NCI-H2196 treated with DMSO at 0.1 percent for 48 hours (cell line): ENCODE measurements around the gene MYO1D.
"Not testable (repeated sequence)": the region's sequence is repeated elsewhere in the genome, so short reads cannot be mapped to it uniquely, and the experiment has no call there.

Experiments
- DNase-seq: peaks from one replicate; lab custom pipeline; 2025; ENCODE audit not compliant: unreplicated experiment; lab: John Stamatoyannopoulos, UW

The MYO1D gene

DNA sequence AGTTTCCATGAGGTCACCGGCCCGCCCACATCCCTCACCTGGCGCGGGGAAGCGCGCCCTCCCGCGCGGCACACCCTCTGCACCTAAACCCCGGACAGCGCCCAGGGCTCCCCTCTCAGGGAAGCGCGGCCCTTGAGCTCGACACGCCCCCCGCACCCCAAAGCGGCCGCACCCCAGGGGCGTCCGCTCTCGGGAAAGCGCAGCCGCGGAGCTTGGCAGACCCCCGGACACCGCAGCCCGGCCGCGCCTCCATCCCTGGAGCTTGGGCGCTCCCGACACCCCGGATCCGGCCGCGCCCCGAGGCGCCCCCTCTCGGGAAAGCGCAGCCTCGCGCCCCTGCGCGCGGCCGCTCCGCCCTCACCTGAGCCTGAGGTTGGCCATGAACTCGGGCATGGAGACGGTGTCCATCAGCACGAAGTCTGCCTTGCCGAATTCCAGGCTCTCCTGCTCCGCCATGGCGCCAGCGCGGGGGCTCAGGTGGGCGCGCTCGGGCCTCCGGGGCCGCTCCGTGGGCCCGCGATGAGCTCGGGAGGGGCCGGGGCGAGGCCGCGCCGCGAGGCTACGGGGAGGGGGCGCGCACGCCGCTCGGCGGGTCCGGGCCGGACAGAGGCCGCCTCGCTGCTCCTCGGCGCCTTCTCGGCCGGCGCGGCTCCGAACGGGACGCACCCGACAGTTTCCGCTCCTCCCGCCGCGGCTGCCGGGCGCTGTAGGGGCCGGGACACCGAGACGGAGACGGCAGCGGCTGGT is at the start of gene MYO1D:
Gene MYO1D, minus strand, starts transcription at position 708 of the 747 bp plus-strand sequence. Its CDS starts 252 bp downstream, at position 456.
- DNase-seq: peak; percentile 5

DNA sequence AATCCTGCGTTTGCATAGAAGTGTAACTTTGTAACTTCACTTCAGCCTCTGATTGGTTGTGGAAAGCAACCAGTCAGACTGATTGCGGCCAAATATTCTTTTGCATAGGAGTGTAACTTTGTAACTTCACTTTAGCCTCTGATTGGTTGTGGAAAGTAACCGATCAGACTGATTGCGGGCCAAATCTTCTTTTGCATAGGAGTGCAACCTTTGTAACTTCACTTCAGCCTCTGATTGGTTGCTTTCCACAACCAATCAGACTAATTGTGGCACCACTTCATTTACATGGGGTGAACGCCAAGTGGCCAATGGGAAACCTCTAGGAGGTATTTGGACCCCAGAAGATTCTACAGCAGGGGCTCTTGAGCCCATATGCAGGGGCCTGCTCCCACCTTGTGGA is 49.3 kb upstream of the MYO1D start:
- no peak for DNase-seq

DNA sequence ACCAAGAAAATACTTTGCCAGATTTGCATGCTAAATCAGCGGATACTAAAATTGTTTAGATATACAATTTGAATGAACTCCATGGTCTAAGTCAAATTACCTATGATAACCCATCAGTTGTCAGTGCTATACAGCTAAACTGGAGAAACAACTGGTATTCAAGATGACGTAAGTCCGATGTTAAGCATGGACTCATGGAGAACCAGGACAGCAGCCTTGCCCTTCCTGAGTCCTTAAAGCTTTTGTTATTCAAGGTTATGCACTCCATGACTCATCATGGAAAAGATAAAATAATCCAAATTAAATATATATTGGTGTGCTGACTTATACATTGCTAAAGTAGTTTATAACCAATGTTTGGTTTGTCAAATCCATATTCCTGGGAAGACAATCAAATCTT is 47.0 kb upstream of the MYO1D start:
- not testable (repeated sequence) for DNase-seq

DNA sequence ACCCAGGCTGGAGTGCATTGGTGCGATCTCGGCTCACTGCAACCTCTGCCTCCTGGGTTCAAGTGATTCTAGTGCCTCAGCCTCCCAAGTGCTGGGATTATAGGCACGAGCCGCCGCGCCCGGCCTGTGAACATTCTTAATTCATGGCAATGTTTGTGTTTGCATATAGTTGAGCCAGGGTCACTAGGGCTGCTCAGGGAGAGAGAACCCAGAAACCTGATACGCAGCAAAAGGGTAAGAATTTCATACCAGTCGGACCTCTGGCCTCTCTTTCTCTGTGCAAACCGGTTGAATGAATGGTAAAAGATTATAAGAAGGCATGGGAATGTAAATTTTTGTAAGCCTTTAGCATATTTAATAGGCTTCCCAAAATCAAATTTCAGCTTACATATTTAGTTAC is 44.1 kb upstream of the MYO1D start:
- no peak for DNase-seq

DNA sequence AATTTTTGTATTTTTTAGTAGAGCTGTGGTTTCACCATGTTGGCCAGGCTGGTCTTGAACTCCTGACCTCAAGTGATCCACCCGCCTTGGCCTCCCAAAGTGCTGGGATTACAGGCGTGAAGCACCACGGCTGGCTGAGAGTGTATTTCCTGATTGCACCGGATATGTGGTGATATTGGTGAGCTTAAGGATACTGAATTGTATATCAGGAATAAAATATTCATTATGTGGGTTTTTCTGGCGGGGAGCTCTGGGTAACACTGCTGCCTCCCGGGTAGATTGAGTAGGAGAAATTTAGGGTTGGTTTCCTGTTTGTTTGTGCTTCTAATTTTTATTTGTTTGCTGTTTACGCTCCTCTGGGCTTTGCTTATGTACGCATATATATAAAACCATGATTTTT is 43.4 kb upstream of the MYO1D start:
- DNase-seq: no peak

DNA sequence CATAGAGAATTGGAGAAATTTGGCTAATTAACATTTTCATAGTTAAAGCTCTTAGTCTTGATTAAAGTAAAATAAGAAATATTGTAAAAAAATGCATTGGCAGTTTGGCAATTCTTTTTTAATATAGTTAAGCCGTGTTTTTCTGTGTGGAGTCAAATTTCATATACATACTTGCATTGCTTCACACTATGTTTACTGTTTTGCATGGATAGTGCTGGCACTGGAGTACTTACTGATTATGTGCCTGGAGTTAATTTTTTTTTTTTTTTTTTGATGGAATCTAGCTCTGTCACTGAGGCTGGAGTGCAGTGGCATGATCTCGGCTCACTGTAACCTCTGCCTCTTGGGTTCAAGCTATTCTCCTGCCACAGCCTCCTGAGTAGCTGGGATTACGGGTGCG is 43.0 kb upstream of the MYO1D start:
- not testable (repeated sequence) for DNase-seq

DNA sequence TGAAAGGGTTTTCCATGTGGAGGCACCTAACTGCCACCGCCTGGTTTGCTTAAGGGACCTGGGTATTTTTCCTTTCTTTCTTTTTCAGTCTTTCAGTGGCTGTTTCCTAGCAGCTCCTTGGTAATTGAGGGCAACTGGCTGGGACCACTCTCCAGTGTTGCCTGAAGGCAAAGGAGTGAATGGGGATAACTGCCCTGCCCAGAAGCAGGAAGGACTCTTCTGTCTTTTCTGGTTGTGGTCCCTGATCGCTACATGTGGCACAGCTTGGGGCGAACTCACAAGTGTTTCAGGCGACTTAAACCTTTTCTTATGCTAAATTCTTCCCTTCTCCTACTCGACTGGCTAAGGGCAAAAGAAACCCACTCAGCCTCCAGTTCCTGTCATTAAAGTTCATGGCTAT is 40.9 kb upstream of the MYO1D start:
- DNase-seq: no peak

DNA sequence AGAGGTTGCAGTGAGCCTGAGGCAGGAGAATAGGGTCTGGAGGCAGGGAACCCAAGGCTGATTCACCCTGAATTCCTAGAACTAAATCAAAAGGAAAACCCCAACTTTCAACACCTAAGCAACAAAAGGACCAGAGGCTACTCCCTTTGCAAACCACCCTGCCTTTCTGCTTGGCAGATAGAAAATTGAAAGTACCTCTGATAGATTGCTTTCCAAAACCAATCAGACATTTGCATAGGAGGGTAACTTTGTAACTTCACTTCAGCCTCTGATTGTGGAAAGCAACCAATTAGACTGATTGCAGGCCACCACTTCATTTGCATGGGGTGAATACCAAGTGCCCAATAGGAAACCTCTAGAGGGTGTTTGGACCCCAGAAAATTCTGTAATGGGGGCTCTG is 40.2 kb upstream of the MYO1D start:
- no peak for DNase-seq

DNA sequence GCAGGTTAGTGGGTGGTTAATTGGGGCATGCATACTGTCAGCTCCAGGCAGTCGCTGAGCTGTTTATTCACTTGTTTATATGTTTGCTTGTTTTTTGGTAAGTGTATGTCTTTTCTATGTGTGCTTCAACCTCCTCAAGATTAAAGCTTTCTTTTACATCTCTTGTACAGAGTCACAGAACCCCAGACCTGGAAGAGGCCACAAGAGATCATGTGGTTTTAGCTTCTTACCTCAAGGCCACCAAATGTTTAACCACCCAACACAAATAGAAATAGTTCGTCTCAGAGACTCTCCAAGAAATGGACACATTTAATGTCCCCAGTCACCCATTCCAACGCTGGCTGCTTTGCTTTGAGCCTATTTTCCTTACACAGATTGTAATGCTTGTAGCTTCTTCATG is 39.2 kb upstream of the MYO1D start:
- DNase-seq: no peak

DNA sequence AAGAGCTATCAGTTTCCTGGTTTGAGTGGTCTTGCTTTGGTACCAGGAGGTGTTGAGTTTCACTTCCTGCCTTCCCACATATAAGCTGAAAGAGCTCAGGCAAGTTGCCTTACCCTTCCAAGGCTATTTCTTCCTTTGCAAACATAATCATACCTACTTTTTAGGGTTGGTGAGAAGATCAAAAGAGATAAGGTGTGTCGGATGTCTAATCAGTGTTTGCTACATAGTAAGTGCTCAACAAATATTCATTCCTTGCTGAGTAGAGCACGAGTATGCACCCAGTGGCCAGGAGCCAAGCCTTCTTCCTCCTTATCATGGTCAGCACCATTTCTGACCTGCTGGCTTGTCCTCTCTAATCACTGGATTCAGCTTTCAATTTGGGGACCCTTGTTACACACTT is 38.3 kb upstream of the MYO1D start:
- DNase-seq: no peak

DNA sequence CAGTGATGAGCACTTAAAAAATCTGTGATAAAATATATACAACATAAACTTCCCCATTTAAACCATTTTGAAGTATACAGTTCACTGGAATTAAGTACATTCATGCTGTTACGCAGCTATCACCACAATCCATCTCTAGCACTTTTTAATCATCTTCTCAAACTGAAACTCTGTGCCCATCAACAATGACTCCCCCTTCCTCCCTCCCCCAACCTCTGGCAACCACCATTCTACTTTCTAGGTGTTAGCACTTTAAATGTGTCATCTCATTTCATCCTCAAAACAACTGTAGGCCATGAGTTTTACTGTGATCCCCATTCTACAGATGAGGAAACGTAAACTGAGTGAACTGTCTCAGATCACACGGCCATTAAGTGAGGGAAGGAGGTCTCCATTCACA is 37.3 kb upstream of the MYO1D start:
- no peak for DNase-seq

DNA sequence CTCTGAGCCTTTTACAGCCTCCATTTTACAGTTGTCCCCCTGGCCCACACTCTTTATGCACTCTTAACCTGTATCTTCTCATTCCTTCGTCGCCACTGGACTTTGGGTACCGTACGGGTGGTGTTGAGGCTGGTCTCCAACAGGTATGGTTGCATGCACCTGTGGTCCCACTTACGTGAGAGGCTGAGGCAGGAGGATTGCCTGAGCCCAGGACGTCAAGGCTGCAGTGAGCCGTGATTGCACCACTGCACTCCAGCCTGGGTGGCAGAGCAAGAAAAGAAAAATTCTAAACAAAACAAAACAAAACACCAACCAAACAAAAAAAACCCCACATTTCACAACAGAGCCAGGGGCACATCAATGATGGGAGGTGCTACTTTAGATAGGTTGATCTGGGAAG is 36.7 kb upstream of the MYO1D start:
- DNase-seq: no peak

DNA sequence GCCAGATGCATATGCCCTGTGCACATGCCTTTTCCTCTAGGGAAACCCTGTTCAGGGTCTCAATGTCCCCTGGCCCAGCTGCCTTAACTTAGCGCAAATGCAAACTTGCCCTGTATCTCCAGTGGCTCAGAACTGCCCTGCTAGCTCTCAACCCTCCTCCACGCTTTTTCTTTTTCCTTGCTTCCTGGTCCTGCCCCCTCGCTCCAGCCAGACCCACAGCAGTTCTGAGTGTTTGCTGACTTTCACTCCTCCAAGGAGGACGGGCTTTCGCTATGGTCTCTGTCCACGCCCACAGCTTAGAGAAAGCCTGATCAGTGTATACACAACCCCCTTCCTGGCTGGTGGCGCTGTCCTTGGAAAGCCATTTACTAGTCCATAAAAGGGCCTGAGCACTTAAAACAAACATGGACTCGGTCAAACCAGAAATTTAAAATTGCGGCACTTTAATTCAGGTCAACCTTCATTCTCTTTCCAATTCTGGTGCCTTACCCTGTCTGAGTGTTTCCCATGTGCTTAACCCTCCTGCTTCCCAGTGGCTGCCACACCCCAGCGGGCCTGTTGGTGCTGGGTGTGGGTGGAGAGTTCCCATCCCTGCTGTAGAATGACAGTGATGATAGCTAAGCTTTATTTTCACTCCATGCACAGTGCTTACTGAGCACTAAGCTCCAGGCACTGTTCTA is 35.4 kb upstream of the MYO1D start:
- DNase-seq: no peak

DNA sequence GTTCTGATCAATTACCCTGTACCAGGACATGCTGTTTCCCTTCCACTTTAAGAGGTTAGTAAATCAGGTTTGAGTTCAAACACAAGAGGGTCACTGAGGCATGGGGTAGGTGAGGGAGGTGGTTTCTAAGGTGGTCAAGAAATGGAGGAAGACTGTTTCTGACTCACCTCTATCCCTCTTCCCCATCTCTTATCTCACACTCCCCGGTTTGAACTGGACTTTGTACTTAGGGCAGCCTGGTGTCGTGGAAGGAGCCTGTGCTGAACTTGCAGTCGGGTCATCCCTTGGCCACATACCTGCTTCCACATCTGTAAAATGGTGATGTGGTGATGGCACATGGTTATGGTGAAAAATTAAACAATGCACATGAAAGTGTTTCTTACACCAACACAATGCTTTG is 33.8 kb upstream of the MYO1D start:
- no peak for DNase-seq

DNA sequence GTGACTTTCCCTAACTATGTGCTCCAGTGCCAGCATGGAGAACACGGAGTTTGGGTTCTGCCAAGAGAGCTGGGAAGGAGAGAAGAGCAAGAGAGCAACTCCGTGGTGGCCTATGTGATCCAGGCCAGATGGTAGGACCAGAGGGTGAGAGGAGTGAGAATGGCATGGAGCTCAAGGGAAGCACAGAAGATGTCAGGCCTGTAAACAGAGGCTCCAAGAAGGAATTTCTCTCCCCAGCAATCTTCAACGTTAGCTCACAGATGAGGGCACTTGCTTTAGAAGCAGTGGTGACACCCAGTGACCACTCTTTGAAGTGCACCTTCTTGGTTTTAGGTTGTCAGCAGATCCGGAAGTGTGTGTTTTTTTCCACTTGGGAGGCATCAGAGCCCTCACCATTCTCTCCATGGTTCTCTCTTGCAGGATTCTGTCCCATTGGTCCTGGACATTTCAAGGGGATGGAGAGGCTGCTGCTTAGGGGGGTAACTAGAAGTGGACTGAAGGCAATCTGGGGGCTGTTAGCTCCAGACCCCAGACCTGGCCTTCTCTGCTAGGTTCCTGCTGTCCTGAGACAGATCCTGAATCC is 33.0 kb upstream of the MYO1D start:
- peak; percentile 7 for DNase-seq

DNA sequence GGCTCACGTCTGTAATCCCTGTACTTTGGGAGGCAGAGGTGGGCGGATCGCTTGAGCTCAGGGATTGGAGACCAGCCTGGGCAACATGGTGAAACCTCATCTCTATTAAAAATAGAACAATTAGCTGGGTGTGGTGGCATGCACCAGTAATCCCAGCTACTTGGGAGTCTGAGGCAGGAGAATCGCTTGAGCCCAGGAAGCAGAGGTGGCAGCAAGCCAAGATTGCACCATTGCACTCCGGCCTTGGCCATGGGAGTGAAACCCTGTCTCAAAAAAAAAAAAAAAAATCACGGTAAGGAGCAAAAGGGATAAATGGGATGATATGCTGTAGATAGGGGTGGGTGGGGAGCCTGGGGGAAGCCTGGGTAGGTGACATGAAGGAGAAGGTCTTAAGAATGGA is 30.7 kb upstream of the MYO1D start:
- no peak for DNase-seq

DNA sequence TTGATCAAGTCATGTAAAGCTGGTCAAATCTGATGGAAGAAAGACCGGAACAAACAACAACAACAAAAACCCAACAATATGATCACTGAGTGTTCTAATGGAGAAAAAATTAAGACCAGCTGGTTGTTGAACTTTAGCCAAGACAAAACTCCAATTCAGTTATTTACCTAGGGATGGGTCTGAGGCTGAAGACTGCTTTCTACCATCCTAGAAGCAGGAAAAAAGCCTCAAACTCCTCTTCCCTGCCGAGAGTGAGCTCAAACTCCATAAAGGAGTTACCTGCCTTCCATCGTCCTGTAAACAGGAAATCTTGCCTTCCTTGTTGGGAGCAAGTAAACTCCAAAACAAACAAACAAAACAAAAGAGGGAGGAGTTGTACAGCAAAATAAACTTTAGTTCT is 28.0 kb upstream of the MYO1D start:
- no peak for DNase-seq

DNA sequence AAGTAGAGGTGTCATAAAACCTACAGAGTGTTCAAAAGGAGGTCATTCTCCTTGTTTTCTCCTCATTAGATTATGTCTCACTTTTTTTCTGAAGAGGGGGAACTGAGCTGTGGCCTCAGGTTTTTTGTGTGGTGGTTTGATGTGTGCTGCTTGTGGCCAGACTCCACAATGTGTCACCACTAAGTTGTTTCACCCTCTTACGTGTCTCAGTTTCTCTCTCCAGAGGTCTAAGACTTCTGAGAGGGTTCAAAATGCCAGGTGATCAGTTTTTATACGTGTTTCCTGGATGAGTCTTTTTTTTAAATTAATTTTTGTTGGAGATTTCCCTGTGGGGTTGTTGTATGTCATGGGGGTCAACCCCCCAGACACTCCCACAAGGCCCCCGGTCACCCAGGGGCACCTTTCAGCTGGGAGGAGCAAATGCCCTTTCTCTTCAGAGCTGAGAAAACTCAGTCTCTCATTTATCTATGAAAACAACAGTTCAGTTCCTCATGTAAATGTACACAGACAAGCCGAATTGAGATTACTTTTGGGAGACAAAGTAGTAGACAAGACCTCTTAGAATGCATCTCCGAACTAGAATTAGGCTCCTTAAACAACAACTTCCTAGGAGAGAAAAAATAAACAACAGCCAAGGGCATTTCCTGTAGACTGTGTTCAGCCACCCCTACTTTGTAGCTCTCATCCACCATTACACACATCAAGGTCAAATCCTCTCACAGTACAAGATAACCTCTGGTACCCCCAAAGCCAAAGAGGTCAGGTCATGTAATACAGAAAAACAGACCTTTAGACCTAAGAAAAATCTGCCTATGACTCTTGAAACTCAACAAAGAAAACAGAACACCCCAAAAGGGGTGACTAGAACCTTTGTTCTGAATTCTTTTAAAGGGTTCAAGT is 27.1 kb upstream of the MYO1D start:
- DNase-seq: no peak

DNA sequence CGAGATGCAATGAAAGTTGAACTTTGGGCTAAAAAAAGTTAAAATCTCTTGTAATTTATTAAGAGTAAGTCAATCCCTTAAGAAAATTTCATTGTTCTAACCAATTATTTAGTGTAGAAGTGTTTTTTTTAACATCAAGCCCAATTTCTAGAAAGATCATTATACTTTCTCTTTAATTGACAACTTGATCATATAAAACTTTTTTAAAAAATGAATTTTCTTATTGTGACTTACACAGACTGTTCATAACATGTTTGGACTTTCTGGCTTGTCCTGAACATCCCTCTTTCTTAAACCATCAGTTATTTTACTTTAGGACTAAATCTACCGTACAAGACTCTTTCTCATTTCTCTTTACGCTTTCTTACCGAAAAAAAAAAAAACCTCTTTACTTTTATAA is 24.8 kb upstream of the MYO1D start:
- no peak for DNase-seq

DNA sequence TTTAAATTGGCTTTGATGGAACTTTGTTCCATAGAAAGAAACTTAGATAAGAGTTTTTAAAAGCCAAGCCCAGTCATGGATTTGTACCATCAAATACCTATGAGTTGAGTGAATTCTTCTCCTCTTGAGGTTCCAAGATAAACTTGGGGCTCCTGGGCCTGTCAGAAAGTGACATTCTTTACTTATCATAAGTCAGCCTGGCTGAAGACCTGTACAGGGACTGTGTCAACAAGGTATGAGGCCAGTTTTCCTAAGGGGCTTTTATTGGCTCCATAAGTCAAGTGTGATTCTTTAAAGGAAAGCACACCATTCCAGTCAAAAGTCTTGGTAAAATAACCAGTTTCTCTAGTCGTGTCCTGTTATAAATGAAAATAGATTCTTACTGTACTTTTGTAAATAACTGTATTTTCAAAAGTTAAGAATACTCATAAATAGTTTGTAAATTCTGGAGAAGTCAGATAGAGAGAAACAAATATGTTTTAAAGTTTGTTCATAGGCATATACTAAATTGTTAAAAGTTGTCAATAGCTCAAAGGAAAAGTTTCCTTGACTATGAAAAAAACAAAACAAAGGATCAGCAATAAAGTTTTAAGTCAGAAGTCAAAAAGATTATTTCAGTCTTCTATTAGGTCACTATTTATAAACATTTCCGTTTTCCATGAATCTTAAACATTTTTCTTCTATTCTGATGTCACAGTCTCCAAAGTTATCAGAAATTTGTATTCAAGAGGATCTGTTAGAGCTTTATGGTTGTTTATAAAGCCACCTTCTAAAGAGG is 22.5 kb upstream of the MYO1D start:
- DNase-seq: no peak
